GM12865 (cell line): ENCODE data around the gene ADAMTS7.

Experiments
- DNase-seq: peaks from one replicate; pipeline ENCODE4 v3.0.0; 2010; ENCODE audit warnings: low read depth
- H3K4me3 ChIP-seq: 2 replicates; pipeline ENCODE4 v1.5.1; 2011; ENCODE audit warnings: mild to moderate bottlenecking, low read depth, low read length, control low read depth
- CTCF ChIP-seq: IDR thresholded peaks from 2 replicates; pipeline ENCODE4 v1.5.1; 2011; ENCODE audit warnings: low read length, control low read depth, low read depth, inconsistent platforms; ENCODE audit not compliant: insufficient read depth; ENCODE audit errors: missing control alignments

Gene ADAMTS7

GRCh38 chr15:78711638-78712037 lies 99.6 kb downstream of the ADAMTS7 start:
- no peak overlapping the region for H3K4me3 ChIP-seq
- DNase-seq: no peak
- TF ChIP-seq CTCF: no peak

- H3K4me3 ChIP-seq: peak overlapping the region; percentile 11; the same call in 1 of the 2 replicates
- peak; percentile 63 for DNase-seq
- TF ChIP-seq CTCF: peak; percentile 94
Measured at GRCh38 chr15:78709263-78709882, 101.9 kb downstream of the ADAMTS7 start.
